CD4-positive, CD25-positive, alpha-beta regulatory T cell (primary cell): ENCODE data around the gene RECQL5. TPM values are rescaled to one million over a fixed set of nuclear protein-coding genes. Genes with fewer than 3 reads are reported as not detected.
A peak's percentile ranks its signal among the peaks of the same experiment; 100 is the strongest.

Source experiments
- ATAC-seq, 2 donors: fragments of 150-1000 bp; cut with Tn5 transposase; one replicate each; pipeline ENCODE4 v1.10.0; 2021; ENCODE audit warnings: low read depth in 2 of 2, moderate number of reproducible peaks in 2 of 2, moderate library complexity in 1 of 2
- DNase-seq, 3 donors: peaks; one replicate each; pipeline versions ENCODE4 v3.0.0 to v3.0.0-alpha.2; 2012 to 2022; ENCODE audit warnings: mixed read lengths in 1 of 3
- H3K27ac ChIP-seq: one replicate; pipeline ENCODE4 v1.7.0; 2013; ENCODE audit warnings: mild to moderate bottlenecking, low read length; ENCODE audit not compliant: insufficient read depth, poor library complexity, severe bottlenecking
- H3K27me3 ChIP-seq: one replicate; pipeline ENCODE4 v1.7.0; 2013; ENCODE audit warnings: low read length; ENCODE audit not compliant: control insufficient read depth, insufficient read depth
- H3K36me3 ChIP-seq: one replicate; pipeline ENCODE4 v1.7.0; 2013; ENCODE audit warnings: mild to moderate bottlenecking, low read length, moderate library complexity; ENCODE audit not compliant: control insufficient read depth, insufficient read depth
- H3K4me1 ChIP-seq: 2 replicates; pipeline ENCODE4 v1.7.0; 2013; ENCODE audit warnings: mild to moderate bottlenecking, low read length; ENCODE audit not compliant: insufficient read depth, control insufficient read depth, poor library complexity, severe bottlenecking
- H3K4me3 ChIP-seq: one replicate; pipeline ENCODE4 v1.7.0; 2013; ENCODE audit warnings: low read depth, mild to moderate bottlenecking, low read length, moderate library complexity
- H3K9me3 ChIP-seq, 2 experiments: 1 replicate in 1 of 2; 2 replicates in 1 of 2; pipeline ENCODE4 v1.7.0; 2013; ENCODE audit warnings: low read length in 2 of 2, mild to moderate bottlenecking in 1 of 2, moderate library complexity in 1 of 2; ENCODE audit not compliant: control insufficient read depth in 2 of 2
- H3K27ac Mint-ChIP-seq, 3 donors: one replicate each; pipeline ENCODE4 v1.8.0; 2020 to 2022; ENCODE audit warnings: mild to moderate bottlenecking in 3 of 3, mixed read lengths in 3 of 3, moderate library complexity in 2 of 3
- H3K27me3 Mint-ChIP-seq: one replicate; pipeline ENCODE4 v1.8.0; 2022; ENCODE audit warnings: mild to moderate bottlenecking, mixed read lengths
- H3K36me3 Mint-ChIP-seq: one replicate; pipeline ENCODE4 v1.8.0; 2020; ENCODE audit warnings: mixed read lengths
- H3K4me1 Mint-ChIP-seq, 4 donors: one replicate each; pipeline ENCODE4 v1.8.0; 2020 to 2022; ENCODE audit warnings: mixed read lengths in 4 of 4, mild to moderate bottlenecking in 1 of 4
- H3K4me3 Mint-ChIP-seq, 4 donors: one replicate each; pipeline ENCODE4 v1.8.0; 2020 to 2022; ENCODE audit warnings: mild to moderate bottlenecking in 4 of 4, mixed read lengths in 4 of 4, moderate library complexity in 3 of 4
- H3K9me3 Mint-ChIP-seq, 7 donors: one replicate each; pipeline ENCODE4 v1.8.0; 2020 to 2022; ENCODE audit warnings: mixed read lengths in 7 of 7, mild to moderate bottlenecking in 3 of 7, moderate library complexity in 2 of 7
- polyA plus RNA-seq, 4 donors: library from polyadenylated mRNA; unstranded; fragments of 300-500 nt; fragmentation: Illumina TruSeq; gene quantifications; one replicate each; pipeline ENCODE4 v1.2.3, GENCODE V29; 2021
- total RNA-seq: library from RNA; stranded (reverse); gene quantifications from one replicate; pipeline ENCODE4 v1.2.3, GENCODE V29; 2022

RECQL5 gene
- total and polyA plus RNA-seq, 5 donors from 2014 or later: 8.7 to 25.5 (median 13.2) TPM

DNA sequence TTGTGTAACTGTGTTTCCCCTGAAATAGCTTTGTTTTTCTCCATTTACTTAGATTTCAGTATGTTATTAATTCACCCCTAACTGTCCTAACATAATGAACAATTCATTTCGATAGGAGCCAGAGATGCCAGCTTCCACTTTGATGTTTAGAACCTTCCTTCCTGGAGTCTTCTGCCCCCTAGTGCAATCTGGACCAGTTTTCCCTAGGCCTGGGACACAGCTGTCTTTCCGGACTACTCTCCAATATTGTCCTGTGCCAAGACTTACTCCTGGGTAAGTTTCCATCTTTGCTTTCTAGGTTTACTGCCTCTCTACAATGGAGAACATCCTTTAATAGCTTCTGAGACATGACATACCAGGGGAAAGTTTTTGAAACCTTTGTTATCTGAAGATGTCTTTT is 12.8 kb downstream of the RECQL5 start:
- Histone ChIP-seq H3K36me3 (peaks cover 22% of the 10 kb centered on the region), H3K27me3 (no peaks in the 10 kb centered on the region), H3K4me3 (no peak overlapping the region), H3K4me1 (no peaks in the 10 kb centered on the region), H3K27ac (no peak overlapping the region), H3K9me3 (no peaks in the 10 kb centered on the region)
- peaks cover 16% of the 10 kb centered on the region for H3K36me3 Mint-ChIP-seq
- ATAC-seq (no peak), DNase-seq (no peak)
- H3K4me3 Mint-ChIP-seq: no peak overlapping the region
- H3K9me3 Mint-ChIP-seq: no peaks in the 10 kb centered on the region
- H3K4me1 Mint-ChIP-seq: peaks cover 0 to 6% (median 3%) of the 10 kb centered on the region in 4 donors
- H3K27me3 Mint-ChIP-seq: no peaks in the 10 kb centered on the region
- peak overlapping the region in 1 of 3 donors; percentile 41 for H3K27ac Mint-ChIP-seq

DNA sequence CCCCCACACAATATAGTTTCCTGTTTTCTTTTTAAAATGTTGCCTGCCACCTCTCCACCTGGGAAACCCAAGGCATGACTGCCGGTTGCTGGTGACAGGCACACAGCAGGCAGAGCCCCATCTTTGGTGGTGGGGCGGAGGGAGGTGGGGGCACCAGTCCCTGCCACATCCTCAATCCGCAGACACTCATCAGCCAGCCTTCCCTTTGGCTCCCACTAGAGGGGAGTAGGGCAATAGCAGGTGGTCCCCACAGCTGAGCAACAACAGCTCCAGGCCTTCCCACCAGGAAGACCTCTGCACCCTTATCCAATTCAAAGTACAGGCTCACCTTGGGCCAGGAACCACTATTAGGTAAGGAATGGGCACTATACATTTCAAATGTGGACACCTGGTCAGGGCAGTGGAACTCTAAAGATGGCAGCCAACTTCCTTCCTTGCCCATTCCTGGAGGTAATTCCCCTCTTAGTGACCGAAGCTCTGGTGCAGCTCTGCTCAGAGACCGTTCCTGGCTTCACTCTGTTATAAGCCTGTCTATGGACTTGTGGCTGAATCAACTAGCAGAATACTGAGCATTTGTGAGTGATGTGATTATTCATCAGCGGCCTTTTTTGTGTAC is 13.9 kb downstream of the RECQL5 start:
- H3K27me3 ChIP-seq: no peaks in the 10 kb centered on the region
- Mint-ChIP-seq H3K36me3 (peaks cover 23% of the 10 kb centered on the region), H3K27ac (peak overlapping the region in 1 of 3 donors; percentile 61), H3K4me1 (peaks cover 0 to 6% (median 3%) of the 10 kb centered on the region in 4 donors), H3K4me3 (no peak overlapping the region), H3K27me3 (no peaks in the 10 kb centered on the region), H3K9me3 (no peaks in the 10 kb centered on the region)
- no peaks in the 10 kb centered on the region for H3K4me1 ChIP-seq
- DNase-seq (peak in 1 of 3 donors; percentile 29), ATAC-seq (peak; percentile 58)
- no peak overlapping the region for H3K27ac ChIP-seq
- H3K4me3 ChIP-seq: no peak overlapping the region
- no peaks in the 10 kb centered on the region for H3K9me3 ChIP-seq
- peaks cover 25% of the 10 kb centered on the region for H3K36me3 ChIP-seq

DNA sequence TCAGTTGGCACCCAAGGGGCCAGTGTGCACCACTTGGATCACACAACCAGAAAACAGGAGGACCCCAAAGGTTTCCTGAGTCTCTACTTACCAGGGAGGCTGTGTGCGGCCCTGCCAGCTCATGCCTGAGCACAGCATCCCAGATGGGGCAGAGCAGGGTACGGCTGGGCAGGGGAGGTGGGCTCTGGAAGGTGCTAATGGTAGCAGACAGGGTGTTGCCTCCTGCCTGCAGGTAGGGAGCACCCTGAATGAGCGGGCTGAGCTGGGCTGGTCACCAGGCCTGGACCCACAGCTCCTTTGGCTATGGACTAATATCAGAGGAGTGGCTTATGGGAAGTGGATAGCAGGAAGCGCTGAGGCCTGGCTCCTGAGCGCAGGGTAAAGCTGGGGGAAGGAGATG is 14.6 kb downstream of the RECQL5 start:
- Mint-ChIP-seq H3K36me3 (peaks cover 28% of the 10 kb centered on the region), H3K4me1 (peaks cover 0 to 8% (median 3%) of the 10 kb centered on the region in 4 donors), H3K27ac (no peak overlapping the region), H3K4me3 (no peak overlapping the region), H3K27me3 (no peaks in the 10 kb centered on the region), H3K9me3 (no peaks in the 10 kb centered on the region)
- peaks cover 25% of the 10 kb centered on the region for H3K36me3 ChIP-seq
- ATAC-seq (no peak), DNase-seq (no peak)
- H3K9me3 ChIP-seq: no peaks in the 10 kb centered on the region
- no peak overlapping the region for H3K27ac ChIP-seq
- H3K4me3 ChIP-seq: no peak overlapping the region
- H3K27me3 ChIP-seq: no peaks in the 10 kb centered on the region
- no peaks in the 10 kb centered on the region for H3K4me1 ChIP-seq

DNA sequence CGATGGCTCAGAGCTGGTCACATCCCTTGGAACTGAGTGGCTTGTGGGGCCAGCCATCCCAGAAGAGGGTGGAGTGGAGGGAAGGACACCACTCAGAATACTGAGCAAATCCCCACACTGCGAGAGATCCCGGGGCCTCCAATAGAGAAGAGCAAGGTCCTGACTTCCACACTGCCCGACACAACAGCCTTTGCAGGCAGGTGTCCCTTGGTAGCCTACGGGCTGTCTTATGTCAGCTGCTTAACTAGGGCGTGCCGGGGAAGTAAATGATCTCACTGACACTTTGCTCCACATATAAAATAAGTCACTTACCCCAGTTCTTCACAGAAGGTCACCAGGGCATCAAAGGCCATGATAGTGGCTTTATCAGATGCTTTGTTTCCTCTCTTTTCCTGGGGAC is 16.1 kb downstream of the RECQL5 start:
- no peaks in the 10 kb centered on the region for H3K27me3 ChIP-seq
- Mint-ChIP-seq H3K4me1 (peaks cover 0 to 16% (median 3%) of the 10 kb centered on the region in 4 donors), H3K27me3 (no peaks in the 10 kb centered on the region), H3K9me3 (no peaks in the 10 kb centered on the region), H3K4me3 (no peak overlapping the region), H3K36me3 (peaks cover 28% of the 10 kb centered on the region), H3K27ac (peak overlapping the region in 1 of 3 donors; percentile 74)
- H3K27ac ChIP-seq: no peak overlapping the region
- DNase-seq (no peak), ATAC-seq (no peak)
- no peak overlapping the region for H3K4me3 ChIP-seq
- H3K4me1 ChIP-seq: no peaks in the 10 kb centered on the region
- peaks cover 20% of the 10 kb centered on the region for H3K36me3 ChIP-seq
- no peaks in the 10 kb centered on the region for H3K9me3 ChIP-seq

DNA sequence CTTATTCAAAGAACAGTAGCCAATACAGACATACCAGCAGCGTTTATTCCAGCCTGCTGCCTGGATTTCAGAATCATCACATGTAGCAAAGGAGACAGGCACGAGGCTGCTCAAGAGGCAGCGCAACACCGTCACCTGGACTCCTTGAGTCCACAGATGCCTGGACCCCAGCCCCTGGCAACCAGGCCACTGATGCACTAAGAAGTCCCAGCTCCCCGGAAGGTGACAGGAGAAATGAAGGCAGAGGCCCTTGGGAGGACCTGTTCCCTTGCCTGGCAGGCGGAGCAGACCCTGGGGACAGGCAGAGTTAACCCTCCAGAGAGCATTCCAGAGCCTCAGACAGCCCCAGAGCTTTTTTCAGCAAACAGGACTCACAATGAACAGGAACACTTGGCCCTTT is 17.3 kb downstream of the RECQL5 start:
- Histone ChIP-seq H3K27me3 (no peaks in the 10 kb centered on the region), H3K4me3 (no peak overlapping the region), H3K36me3 (peaks cover 20% of the 10 kb centered on the region), H3K9me3 (no peaks in the 10 kb centered on the region), H3K27ac (no peak overlapping the region), H3K4me1 (no peaks in the 10 kb centered on the region)
- no peak overlapping the region for H3K27ac Mint-ChIP-seq
- ATAC-seq (no peak), DNase-seq (no peak)
- no peak overlapping the region for H3K4me3 Mint-ChIP-seq
- peaks cover 0 to 21% (median 3%) of the 10 kb centered on the region in 4 donors for H3K4me1 Mint-ChIP-seq
- H3K27me3 Mint-ChIP-seq: no peaks in the 10 kb centered on the region
- peaks cover 34% of the 10 kb centered on the region for H3K36me3 Mint-ChIP-seq
- H3K9me3 Mint-ChIP-seq: no peaks in the 10 kb centered on the region

DNA sequence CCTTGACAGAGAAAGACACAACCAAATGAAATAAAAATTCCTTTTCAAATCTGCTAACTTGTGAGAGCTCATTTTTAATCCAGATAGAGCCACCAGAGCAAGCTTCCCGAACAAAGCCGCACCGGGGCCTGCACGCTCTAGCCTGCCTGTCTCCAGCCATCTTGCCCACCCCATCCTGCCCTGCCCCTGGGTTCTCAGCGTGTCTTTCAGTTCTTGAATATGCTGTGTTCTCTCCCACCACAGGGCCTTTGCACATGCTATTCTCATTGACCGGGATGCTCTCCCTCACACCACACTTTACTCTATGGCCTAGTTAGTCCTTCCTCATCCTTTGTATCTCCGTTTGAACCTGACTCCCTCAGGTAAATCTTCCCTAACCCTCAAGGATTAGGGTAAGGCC is 19.0 kb downstream of the RECQL5 start:
- H3K27me3 ChIP-seq: no peaks in the 10 kb centered on the region
- no peaks in the 10 kb centered on the region for H3K9me3 ChIP-seq
- peaks cover 25% of the 10 kb centered on the region for H3K36me3 Mint-ChIP-seq
- no peaks in the 10 kb centered on the region for H3K27me3 Mint-ChIP-seq
- DNase-seq: no peak
- no peak for ATAC-seq
- no peaks in the 10 kb centered on the region for H3K4me1 ChIP-seq
- no peak overlapping the region for H3K4me3 ChIP-seq
- H3K4me1 Mint-ChIP-seq: peaks cover 0 to 18% (median under 1%) of the 10 kb centered on the region in 4 donors
- no peak overlapping the region for H3K27ac Mint-ChIP-seq
- peaks cover 20% of the 10 kb centered on the region for H3K36me3 ChIP-seq
- H3K9me3 Mint-ChIP-seq: peaks cover 0 to 1% (median 0%) of the 10 kb centered on the region in 7 donors
- no peak overlapping the region for H3K27ac ChIP-seq
- H3K4me3 Mint-ChIP-seq: no peak overlapping the region

DNA sequence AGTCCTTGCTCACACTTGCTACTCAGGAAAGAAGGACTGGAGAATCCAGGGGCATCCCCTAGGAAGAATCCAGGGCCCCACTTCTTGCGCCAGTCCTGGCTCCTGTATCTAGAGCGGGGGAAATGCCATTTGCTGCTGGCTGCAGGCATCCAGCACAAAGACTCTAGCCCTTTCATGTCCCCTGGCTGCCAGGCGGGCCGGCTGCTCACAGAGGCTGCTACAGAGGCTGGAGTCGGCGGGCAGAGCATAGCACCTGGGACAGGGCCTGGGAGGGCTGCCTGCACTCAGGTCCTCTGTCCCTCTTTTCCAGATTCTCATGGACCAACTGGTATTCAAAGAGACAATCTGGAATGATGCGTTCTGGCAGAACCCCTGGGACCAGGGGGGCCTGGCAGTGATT is 19.9 kb downstream of the RECQL5 start:
- H3K27ac Mint-ChIP-seq: peak overlapping the region in 1 of 3 donors; percentile 91
- peaks cover 20% of the 10 kb centered on the region for H3K36me3 ChIP-seq
- H3K36me3 Mint-ChIP-seq: peaks cover 24% of the 10 kb centered on the region
- no peaks in the 10 kb centered on the region for H3K27me3 Mint-ChIP-seq
- no peak overlapping the region for H3K4me3 ChIP-seq
- peaks cover 0 to 15% (median 0%) of the 10 kb centered on the region in 4 donors for H3K4me1 Mint-ChIP-seq
- no peak overlapping the region for H3K27ac ChIP-seq
- no peaks in the 10 kb centered on the region for H3K4me1 ChIP-seq
- peaks cover 0 to 1% (median 0%) of the 10 kb centered on the region in 7 donors for H3K9me3 Mint-ChIP-seq
- H3K9me3 ChIP-seq: no peaks in the 10 kb centered on the region
- H3K27me3 ChIP-seq: no peaks in the 10 kb centered on the region
- no peak overlapping the region for H3K4me3 Mint-ChIP-seq
- DNase-seq (no peak), ATAC-seq (no peak)

DNA sequence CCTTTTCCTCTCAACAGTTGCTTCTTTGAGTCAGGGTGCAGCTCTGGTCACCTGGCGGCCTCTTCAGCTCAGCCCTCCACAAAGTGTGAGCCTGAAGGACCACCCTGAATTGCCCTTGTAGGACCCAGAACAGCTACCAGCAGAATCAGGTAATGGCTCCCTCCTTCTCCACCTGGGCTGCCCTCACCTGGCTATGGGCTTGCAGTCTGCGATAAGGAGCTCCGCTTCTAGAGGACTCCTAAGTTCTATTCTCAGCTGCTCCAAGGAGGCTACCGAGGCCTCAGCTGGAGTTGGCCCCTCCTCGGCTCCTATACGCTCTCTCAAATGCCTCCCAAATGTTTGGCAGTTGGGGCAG is 20.3 kb downstream of the RECQL5 start:
- Mint-ChIP-seq H3K4me1 (peaks cover 0 to 15% (median 0%) of the 10 kb centered on the region in 4 donors), H3K36me3 (peaks cover 27% of the 10 kb centered on the region), H3K4me3 (no peak overlapping the region), H3K9me3 (peaks cover 0 to 1% (median 0%) of the 10 kb centered on the region in 7 donors), H3K27ac (peak overlapping the region; percentile 71 to 91 (median 82)), H3K27me3 (no peaks in the 10 kb centered on the region)
- Histone ChIP-seq H3K27ac (no peak overlapping the region), H3K36me3 (peaks cover 20% of the 10 kb centered on the region), H3K4me1 (no peaks in the 10 kb centered on the region), H3K9me3 (no peaks in the 10 kb centered on the region), H3K27me3 (no peaks in the 10 kb centered on the region), H3K4me3 (no peak overlapping the region)
- DNase-seq (no peak), ATAC-seq (no peak)
